Measurements from ENCODE around the gene PEX14.
A peak's percentile ranks its signal among the peaks of the same experiment; 100 is the strongest.

Gene PEX14

DNA sequence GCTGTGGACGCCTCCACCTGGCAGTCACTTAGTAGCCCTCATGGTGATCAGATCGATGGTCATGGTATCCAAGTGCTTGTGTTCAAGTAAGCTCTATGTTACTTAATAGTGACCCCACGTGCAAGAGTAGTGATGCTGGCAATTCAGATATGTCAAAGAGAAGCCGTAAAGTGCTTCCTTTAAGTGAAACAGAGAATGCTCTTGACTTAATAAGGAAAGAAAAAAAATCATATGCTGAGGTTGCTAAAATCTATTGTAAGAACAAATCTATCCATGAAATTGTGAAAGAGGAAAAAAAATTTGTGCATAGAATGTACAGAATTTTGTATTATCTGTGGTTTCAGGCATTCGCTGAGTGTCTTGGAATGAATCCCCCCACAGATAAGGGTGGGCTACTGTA is 113.9 kb downstream of the PEX14 start:
- Mint-ChIP-seq H3K4me3 (no peak overlapping the region), H3K27me3 (ENCODE audit: low read depth) (peaks cover 3% of the 10 kb centered on the region), H3K4me1 (peaks cover 25% of the 10 kb centered on the region), H3K36me3 (ENCODE audit: low read depth) (peaks cover 25% of the 10 kb centered on the region), H3K27ac (no peak overlapping the region), H3K9me3 (peaks cover 26% of the 10 kb centered on the region)
- TF ChIP-seq, protein P1, sequence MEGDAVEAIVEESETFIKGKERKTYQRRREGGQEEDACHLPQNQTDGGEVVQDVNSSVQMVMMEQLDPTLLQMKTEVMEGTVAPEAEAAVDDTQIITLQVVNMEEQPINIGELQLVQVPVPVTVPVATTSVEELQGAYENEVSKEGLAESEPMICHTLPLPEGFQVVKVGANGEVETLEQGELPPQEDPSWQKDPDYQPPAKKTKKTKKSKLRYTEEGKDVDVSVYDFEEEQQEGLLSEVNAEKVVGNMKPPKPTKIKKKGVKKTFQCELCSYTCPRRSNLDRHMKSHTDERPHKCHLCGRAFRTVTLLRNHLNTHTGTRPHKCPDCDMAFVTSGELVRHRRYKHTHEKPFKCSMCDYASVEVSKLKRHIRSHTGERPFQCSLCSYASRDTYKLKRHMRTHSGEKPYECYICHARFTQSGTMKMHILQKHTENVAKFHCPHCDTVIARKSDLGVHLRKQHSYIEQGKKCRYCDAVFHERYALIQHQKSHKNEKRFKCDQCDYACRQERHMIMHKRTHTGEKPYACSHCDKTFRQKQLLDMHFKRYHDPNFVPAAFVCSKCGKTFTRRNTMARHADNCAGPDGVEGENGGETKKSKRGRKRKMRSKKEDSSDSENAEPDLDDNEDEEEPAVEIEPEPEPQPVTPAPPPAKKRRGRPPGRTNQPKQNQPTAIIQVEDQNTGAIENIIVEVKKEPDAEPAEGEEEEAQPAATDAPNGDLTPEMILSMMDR (IDR thresholded peaks at IDR 0.05; ENCODE audit: unreplicated experiment in 3 of 3): no peak

DNA sequence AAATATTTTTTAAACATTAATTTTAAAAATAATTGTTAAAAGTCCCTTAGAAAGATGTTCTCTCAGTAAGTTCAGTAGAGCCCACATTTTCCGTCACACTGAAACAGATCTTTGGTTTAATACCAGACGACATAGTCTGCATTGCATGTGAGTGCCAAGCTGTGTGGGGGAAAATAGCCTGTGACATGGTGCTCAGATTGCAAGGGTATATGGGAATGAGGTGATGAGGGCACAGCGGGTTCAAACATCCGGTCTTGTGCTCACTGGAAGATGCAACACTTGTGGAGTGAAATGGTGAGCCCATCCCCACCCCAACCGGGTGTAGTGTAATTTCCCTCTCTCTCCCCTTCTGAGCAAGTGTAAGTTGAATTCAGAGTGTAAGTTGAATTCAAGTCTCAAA is 114.3 kb downstream of the PEX14 start:
- Mint-ChIP-seq H3K27me3 (ENCODE audit: low read depth) (peaks cover 3% of the 10 kb centered on the region), H3K4me3 (no peak overlapping the region), H3K36me3 (ENCODE audit: low read depth) (peaks cover 21% of the 10 kb centered on the region), H3K4me1 (peaks cover 26% of the 10 kb centered on the region), H3K27ac (no peak overlapping the region), H3K9me3 (peaks cover 21% of the 10 kb centered on the region)
- TF ChIP-seq, protein P1 (IDR thresholded peaks at IDR 0.05; ENCODE audit: unreplicated experiment in 3 of 3): no peak

DNA sequence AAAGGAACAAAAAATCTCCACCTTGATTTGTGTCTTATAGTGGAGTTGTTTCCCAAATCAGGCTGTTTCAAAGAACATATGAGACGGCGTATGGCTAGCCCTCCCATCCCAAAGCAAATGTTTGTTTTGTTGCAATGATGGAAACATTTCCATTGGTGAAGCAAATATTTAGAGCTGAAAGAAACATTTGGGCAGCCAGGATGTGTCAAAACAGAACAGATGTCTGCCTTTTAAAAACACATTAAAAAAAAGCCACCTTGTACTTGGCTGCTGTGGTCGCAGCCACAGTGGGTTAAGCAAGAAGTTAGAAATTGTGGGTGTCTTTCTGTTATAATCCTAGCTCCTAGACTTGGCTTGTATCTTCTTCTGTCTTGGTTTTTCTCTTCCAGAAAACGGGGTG is 116.3 kb downstream of the PEX14 start:
- Mint-ChIP-seq H3K4me1 (peaks cover 42% of the 10 kb centered on the region), H3K36me3 (ENCODE audit: low read depth) (peaks cover 7% of the 10 kb centered on the region), H3K27me3 (ENCODE audit: low read depth) (peaks cover 3% of the 10 kb centered on the region), H3K4me3 (no peak overlapping the region), H3K9me3 (peaks cover 5% of the 10 kb centered on the region), H3K27ac (peak overlapping the region in 1 of 3 experiments; percentile 19)
- TF ChIP-seq, protein P1 (IDR thresholded peaks at IDR 0.05; ENCODE audit: unreplicated experiment in 3 of 3): no peak

DNA sequence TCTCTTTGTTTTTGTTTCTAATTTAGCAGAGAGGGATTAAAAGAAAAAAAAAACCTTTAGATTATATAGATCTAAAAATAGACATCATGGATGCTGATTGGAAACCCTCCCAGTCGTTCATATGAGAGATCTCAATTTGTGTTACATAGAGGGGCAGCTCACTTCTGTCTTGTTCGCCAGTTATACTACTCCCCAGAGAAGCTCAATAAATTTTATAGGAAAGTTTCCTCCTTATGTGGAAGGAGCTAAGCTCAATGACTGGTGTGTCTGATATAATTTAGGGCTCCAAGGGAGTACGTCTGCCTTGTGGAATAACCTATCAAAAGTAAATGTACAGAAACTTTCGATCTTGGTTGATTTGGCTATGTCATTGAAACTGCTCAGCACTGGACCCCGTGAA is 117.6 kb downstream of the PEX14 start:
- Mint-ChIP-seq H3K4me1 (peaks cover 56% of the 10 kb centered on the region), H3K4me3 (no peak overlapping the region), H3K36me3 (ENCODE audit: low read depth) (no peaks in the 10 kb centered on the region), H3K9me3 (no peaks in the 10 kb centered on the region), H3K27ac (peak overlapping the region; percentile 56 to 81 (median 57)), H3K27me3 (ENCODE audit: low read depth) (peaks cover 3% of the 10 kb centered on the region)
- TF ChIP-seq, protein P1 (IDR thresholded peaks at IDR 0.05; ENCODE audit: unreplicated experiment in 3 of 3): no peak

DNA sequence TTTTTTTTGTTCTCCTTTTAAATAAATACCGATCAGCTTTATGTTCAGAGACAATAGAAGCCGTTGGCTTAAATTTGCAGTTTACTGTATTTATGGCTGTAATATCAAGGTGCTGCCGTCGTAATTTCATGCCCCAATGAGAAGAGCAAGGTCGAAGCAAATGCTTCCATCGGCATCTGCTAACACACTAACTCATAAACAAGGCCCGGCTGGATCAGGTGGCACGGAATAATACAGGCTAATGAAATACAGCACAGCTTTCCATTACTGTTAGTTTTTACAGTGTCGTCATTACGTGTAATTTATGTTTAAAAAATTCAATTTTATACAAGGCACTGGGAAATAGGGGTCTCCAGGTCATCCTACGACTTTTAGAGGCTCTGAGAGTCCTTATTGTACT is 119.0 kb downstream of the PEX14 start:
- H3K4me1 Mint-ChIP-seq: peaks cover 69% of the 10 kb centered on the region
- TF ChIP-seq, protein P1 (IDR thresholded peaks at IDR 0.05; ENCODE audit: unreplicated experiment in 3 of 3): no peak
- no peaks in the 10 kb centered on the region for H3K9me3 Mint-ChIP-seq
- H3K4me3 Mint-ChIP-seq: no peak overlapping the region
- H3K36me3 Mint-ChIP-seq (ENCODE audit: low read depth): no peaks in the 10 kb centered on the region
- H3K27me3 Mint-ChIP-seq (ENCODE audit: low read depth): peaks cover 3% of the 10 kb centered on the region
- peak overlapping the region in 1 of 3 experiments; percentile 81 for H3K27ac Mint-ChIP-seq

DNA sequence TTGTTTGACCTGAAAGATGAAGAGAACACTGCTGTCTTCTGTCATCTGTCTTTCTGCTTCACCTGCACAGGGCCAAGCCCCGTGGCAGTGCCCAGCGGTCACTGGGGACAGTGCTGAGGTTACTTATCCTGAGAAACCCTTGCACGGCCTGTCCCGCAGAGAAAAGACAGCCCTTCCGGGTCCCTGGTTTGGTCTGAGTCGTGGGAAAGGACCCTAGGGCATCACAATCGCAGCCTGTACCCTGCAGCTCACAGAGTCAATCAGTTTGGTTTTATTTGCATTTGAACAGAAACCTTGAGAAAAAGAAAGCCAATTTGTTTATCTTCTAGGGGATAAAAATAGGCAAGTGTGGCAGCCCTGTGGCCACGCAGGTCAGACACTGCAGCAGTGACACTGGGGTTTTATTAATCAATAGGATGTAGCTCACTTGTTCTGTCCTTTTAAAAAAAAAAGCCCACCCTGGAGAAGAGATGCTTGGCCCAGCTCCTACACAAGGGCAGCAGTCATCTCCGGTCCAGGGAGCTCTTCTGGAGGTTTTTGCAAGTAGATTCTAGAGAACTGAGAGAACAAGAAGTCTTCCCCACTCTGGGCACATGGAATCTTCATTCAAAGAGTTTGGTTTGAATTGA is 120.0 kb downstream of the PEX14 start:
- Mint-ChIP-seq H3K27ac (peak overlapping the region in 1 of 3 experiments; percentile 81), H3K9me3 (no peaks in the 10 kb centered on the region), H3K36me3 (ENCODE audit: low read depth) (no peaks in the 10 kb centered on the region), H3K4me1 (peaks cover 79% of the 10 kb centered on the region), H3K27me3 (ENCODE audit: low read depth) (peaks cover 2% of the 10 kb centered on the region), H3K4me3 (no peak overlapping the region)
- TF ChIP-seq, protein P1 (IDR thresholded peaks at IDR 0.05; ENCODE audit: unreplicated experiment in 3 of 3): no peak
